SK-MEL-5 (cell line): Measurements from ENCODE around the gene DAPK1. TPM values are rescaled to one million over a fixed set of nuclear protein-coding genes. Genes with fewer than 3 reads are reported as not detected.
A peak's percentile ranks its signal among the peaks of the same experiment; 100 is the strongest.

Source experiments
- DNase-seq: peaks from one replicate; pipeline ENCODE4 v3.0.0-alpha.2; 2016; ENCODE audit warnings: low read depth, low spot score
- in situ Hi-C: cut with HindIII; loops from 2 replicates; pipeline ENCODE4 v1.10.0; 2016; ENCODE audit warnings: low sequenced_read_pairs, high pct_unique_total_duplicates, low pct_unique_long_range_greater_than_20kb
- total RNA-seq: library from RNA; depleted of rRNA; stranded (reverse); fragments of >200 nt; shearing (Covaris generic); gene quantifications from 2 replicates; pipeline ENCODE4 v1.2.3, GENCODE V29; 2014

The DAPK1 gene
- total RNA-seq, 1 experiment from 2014 or later, result 38.1 TPM

- no peak for DNase-seq
- in situ Hi-C loops, result no loop called here
These were observed 75.1 kb downstream of the DAPK1 start for GRCh38 chr9:87572719-87573118.

- in situ Hi-C loops, result no loop called here
- no peak for DNase-seq
These were observed 76.2 kb downstream of the DAPK1 start for GRCh38 chr9:87573841-87574342.

GRCh38 chr9:87577746-87578145 is 80.1 kb downstream of the DAPK1 start:
- in situ Hi-C loops, result no loop called here
- DNase-seq, result no peak

GRCh38 chr9:87578625-87579024 is 81.0 kb downstream of the DAPK1 start:
- in situ Hi-C loops, result no loop called here
- no peak for DNase-seq

- DNase-seq, result no peak
- in situ Hi-C loops, result no loop called here
These were observed 82.3 kb downstream of the DAPK1 start for GRCh38 chr9:87579781-87580541.

GRCh38 chr9:87580941-87581438 is 83.3 kb downstream of the DAPK1 start:
- in situ Hi-C loops, result no loop called here
- no peak for DNase-seq

GRCh38 chr9:87581513-87581912 is 83.8 kb downstream of the DAPK1 start:
- in situ Hi-C loops, result no loop called here
- DNase-seq, result peak; percentile 90

- in situ Hi-C loops, result no loop called here
- no peak for DNase-seq
These were observed 84.4 kb downstream of the DAPK1 start for GRCh38 chr9:87581949-87582637.

GRCh38 chr9:87584326-87584725 is 86.7 kb downstream of the DAPK1 start:
- DNase-seq, result no peak

GRCh38 chr9:87585123-87585855 is 87.6 kb downstream of the DAPK1 start:
- no peak for DNase-seq
- in situ Hi-C loops, result no loop called here

More at GRCh38 chr9:87584326-87584725, 86.7 kb downstream of the DAPK1 start:
- in situ Hi-C loops, result no loop called here

- in situ Hi-C loops, result no loop called here
- DNase-seq, result no peak
These were observed 89.2 kb downstream of the DAPK1 start for GRCh38 chr9:87586731-87587355.

GRCh38 chr9:87587356-87587745 is 89.7 kb downstream of the DAPK1 start:
- in situ Hi-C loops, result no loop called here
- DNase-seq, result no peak

- DNase-seq, result no peak
- in situ Hi-C loops, result no loop called here
These were observed 90.2 kb downstream of the DAPK1 start for GRCh38 chr9:87587864-87588263.

GRCh38 chr9:87588339-87588738 is 90.7 kb downstream of the DAPK1 start:
- DNase-seq, result no peak
- in situ Hi-C loops, result no loop called here

GRCh38 chr9:87590996-87591395 is 93.3 kb downstream of the DAPK1 start:
- in situ Hi-C loops, result no loop called here

GRCh38 chr9:87592554-87593358 is 95.1 kb downstream of the DAPK1 start:
- no peak for DNase-seq

More at GRCh38 chr9:87590996-87591395, 93.3 kb downstream of the DAPK1 start:
- DNase-seq, result no peak

More at GRCh38 chr9:87592554-87593358, 95.1 kb downstream of the DAPK1 start:
- in situ Hi-C loops, result no loop called here
